Astrocyte of the cerebellum (primary cell): Measurements from ENCODE around the gene CACNA1H.

Experiments used
- DNase-seq: peaks from one replicate; pipeline ENCODE4 v3.0.0-alpha.2; 2011; ENCODE audit warnings: low read depth
- H3K4me3 ChIP-seq: 2 replicates; pipeline ENCODE4 v1.5.1; 2011; ENCODE audit warnings: mild to moderate bottlenecking, low read depth, low read length, moderate library complexity
- in situ Hi-C: cut with HindIII; loops from 2 replicates; pipeline ENCODE4 v1.10.0; 2017; ENCODE audit warnings: low sequenced_read_pairs
- TF ChIP-seq, protein P1 (sequence below): IDR thresholded peaks from 2 replicates; pipeline ENCODE4 v1.5.1; 2012; ENCODE audit warnings: low read length, low read depth, moderate library complexity, mild to moderate bottlenecking; ENCODE audit errors: missing control alignments

Gene CACNA1H

GRCh38 chr16:1171854-1172428, 19.0 kb downstream of the CACNA1H start:
- TF ChIP-seq, protein P1, sequence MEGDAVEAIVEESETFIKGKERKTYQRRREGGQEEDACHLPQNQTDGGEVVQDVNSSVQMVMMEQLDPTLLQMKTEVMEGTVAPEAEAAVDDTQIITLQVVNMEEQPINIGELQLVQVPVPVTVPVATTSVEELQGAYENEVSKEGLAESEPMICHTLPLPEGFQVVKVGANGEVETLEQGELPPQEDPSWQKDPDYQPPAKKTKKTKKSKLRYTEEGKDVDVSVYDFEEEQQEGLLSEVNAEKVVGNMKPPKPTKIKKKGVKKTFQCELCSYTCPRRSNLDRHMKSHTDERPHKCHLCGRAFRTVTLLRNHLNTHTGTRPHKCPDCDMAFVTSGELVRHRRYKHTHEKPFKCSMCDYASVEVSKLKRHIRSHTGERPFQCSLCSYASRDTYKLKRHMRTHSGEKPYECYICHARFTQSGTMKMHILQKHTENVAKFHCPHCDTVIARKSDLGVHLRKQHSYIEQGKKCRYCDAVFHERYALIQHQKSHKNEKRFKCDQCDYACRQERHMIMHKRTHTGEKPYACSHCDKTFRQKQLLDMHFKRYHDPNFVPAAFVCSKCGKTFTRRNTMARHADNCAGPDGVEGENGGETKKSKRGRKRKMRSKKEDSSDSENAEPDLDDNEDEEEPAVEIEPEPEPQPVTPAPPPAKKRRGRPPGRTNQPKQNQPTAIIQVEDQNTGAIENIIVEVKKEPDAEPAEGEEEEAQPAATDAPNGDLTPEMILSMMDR, result no peak
- DNase-seq, result no peak
- in situ Hi-C loops, result no loop called here
- H3K4me3 ChIP-seq, result no peak overlapping the region

DNA sequence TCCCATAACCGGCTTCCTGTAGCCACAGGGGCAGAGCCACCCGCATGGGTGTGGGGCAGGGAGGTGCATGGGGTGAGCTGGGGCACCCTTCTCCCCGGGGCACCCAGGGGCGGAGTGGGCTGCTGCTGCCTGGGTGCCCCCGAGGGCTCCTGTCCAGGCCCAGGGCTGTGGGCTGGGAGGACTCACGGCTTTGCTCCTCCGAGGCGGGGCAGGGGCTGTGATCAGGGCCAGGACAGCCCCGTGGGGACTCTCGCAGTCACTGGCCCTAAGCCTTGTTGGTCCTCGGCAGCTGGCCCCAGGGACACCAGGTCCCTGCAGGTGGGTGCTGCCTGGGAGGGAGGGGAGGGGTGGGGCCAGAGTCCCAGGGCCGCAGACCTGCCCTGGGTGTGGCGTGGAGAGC, 19.7 kb downstream of the CACNA1H start:
- TF ChIP-seq, protein P1, result no peak
- DNase-seq, result no peak
- no peak overlapping the region for H3K4me3 ChIP-seq
- in situ Hi-C loops, result no loop called here

DNA sequence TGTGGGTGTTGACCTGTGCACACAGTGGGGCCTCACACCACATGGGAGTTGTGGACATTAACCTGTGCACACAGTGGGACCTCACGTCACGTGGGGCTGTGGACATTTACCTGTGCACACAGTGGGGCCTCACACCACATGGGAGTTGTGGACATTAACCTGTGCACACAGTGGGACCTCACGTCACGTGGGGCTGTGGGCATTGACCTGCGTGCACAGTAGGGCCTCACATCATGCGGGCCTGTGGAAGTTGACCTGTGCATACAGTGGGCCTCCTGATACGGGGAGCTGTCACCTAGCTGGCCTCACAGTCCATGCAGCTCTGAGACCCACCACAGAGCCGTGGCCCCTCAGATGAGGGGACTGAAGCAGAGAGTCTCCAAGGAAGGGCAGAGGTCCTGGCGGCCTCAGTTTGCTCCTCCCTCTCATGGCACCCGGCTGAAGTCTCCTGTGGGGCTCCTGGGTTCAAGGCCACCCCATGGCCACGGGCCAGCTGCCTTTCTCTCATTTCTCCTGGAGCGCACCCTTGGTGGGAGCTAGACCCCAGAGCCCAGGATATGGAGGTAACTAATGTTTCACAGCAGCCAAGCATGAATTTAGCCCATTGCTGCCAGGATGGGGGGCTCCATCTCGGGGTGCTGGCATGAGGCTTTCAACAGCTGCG, 21.0 kb downstream of the CACNA1H start:
- DNase-seq, result no peak
- in situ Hi-C loops, result no loop called here
- H3K4me3 ChIP-seq, result no peak overlapping the region
- TF ChIP-seq, protein P1, result no peak

GRCh38 chr16:1174477-1175357, 21.8 kb downstream of the CACNA1H start:
- in situ Hi-C loops, result no loop called here
- DNase-seq, result no peak
- no peak overlapping the region for H3K4me3 ChIP-seq
- TF ChIP-seq, protein P1, result no peak

DNA sequence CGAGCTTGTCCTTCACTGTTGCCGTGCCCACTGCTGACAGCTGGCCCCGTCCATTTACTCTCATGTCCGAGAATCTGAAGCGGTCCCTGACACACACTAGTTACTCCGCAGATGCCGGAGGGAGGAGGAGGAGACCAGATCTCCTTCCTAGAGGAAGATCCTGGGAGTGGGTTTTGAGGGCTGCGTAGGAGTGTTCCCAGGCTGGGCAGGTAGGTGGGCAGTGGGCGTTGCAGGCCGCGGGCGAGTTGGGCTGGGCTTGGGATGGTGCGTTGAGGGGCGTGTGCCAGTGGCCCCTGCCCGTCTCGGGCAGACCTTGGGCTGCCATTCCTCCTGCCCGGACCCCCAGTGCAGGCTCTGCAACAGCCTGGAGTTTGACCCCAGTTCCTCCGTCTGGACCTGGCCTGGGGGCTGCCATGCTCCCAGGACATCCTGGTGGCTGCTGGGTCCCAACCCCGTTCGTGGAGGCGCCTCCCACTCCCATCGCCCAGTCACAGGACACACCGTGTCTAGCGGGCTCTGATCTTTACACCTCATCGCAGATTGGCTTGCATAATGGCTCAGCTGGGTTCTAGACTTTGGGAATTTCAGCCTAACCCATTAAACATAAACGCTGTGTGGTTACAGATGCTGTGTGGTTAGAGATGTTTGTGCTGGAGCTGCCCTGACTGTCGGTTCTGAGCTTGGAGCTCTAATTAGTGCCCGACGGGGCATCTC, 22.8 kb downstream of the CACNA1H start:
- TF ChIP-seq, protein P1, result no peak
- DNase-seq, result no peak
- H3K4me3 ChIP-seq, result no peak overlapping the region
- in situ Hi-C loops, result no loop called here

DNA sequence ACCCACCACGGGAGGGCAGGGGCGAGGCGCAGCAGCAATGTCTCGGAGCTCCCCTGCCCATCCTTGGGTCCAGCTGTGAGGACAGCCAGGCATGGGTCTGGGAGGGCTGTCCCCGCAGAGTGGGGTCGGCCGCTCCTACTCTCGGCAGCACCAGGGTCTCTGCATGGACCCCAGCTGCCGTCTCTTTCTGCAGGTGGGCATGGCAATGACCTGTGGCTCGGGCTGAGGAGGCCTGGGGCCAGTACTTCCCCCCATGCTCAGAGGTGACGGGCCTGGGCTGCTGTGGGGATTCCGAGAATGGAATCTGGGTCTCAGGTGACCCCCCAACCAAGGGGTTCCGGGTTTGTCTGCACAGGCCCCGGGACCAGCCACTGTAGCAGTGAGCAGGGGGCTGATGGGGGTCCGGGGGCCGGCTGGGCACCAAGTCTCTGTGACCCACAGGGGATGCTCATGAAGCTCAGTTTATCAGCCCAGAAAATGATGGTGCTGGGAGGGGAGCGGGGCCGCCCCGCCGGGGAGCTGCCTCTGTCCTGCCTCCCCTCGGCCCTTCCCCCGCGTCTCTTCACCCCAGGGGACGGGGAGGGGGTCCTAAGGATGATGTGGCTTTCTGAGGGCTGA, 23.5 kb downstream of the CACNA1H start:
- DNase-seq, result no peak
- H3K4me3 ChIP-seq, result no peak overlapping the region
- in situ Hi-C loops, result no loop called here
- TF ChIP-seq, protein P1, result no peak
